ENCODE results near the gene SUN2.

Gene SUN2

DNA sequence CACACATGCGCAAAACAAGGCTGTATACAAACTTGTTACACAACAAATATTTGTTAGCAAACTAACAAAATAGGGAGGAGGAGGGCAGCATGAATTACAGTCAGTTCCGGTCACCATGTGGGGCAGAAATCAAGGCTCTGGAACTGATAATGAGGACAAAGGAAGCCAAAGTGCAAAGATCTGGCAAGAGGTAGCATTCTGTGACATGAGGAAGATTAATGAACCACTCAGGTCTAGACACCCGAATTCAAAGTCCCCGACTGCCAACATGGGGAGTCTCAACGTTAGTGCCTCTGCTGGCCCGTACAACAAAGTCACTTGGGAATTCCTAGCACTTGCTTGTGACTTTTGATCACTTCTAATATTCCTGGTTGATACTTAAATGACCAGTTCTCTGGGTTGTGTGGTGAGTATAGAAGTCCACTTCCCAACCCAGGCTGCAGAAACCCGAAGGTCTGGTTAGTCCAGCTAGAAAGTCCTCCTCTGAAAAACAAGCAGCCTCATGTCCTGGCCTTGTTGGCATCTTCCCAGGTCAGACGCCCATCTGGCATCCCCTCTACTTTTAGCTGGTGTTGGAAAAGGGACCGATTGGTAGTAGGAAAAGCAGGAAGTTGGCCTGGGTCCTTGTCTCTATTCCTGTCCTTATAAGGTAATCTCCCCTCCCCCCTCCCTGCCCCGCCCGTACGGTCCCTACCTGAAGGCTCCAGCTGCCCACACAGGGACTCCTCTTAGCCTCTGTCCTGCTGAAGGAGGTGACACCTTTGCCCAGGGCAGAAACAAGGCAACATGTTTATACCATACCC is 1.6 kb downstream of the SUN2 start:
- no peak for DNase-seq (ENCODE audit: low spot score)

- DNase-seq (ENCODE audit: low spot score): no peak
These were observed 4.1 kb downstream of the SUN2 start for GRCh38 chr22:38751422-38752346.

DNA sequence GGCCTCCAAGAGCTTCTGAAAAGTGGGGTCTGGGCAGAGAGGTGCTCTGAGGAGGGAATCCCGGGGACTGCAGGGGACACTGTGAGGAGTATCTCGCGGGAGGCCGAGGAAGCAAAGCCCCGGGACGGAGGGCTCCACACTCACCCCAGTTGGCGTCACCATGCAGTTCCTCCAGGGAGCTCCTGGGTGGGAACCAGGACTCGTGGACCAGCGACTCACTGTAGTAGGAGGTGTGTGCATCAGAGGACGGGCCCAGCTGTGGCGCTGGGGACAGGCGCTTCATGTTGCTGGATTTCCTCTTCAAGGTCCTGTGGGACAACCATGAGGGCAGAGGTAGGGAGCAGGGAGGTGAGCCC is 4.8 kb downstream of the SUN2 start:
- DNase-seq (ENCODE audit: low spot score): no peak

DNA sequence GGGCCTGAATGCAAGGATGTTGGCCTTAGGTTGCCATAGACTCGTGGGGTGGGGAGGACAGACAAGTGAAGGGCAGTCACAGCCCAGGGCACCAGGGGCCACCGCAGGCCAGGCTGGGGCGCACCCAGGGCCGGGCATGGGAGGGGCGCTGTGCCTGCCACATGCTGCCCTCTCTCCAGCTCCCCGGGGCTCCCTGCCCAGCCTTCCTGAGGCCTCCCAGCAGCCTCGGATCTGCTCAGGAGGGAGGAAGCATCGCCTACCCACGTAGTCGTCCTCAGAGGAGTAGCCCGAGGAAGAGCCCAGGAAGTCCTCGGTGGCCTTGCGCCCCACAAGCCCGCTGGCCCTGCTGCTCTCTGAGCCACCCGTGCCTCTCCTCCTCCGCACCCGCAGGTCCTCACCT is 5.2 kb downstream of the SUN2 start:
- DNase-seq (ENCODE audit: low spot score): no peak

- DNase-seq (ENCODE audit: low spot score): no peak
These were observed 5.7 kb downstream of the SUN2 start for GRCh38 chr22:38750104-38750503.

- no peak for DNase-seq (ENCODE audit: low spot score)
These were observed 7.2 kb downstream of the SUN2 start for GRCh38 chr22:38748487-38749136.

GRCh38 chr22:38745676-38746460 is 9.9 kb downstream of the SUN2 start:
- no peak for DNase-seq (ENCODE audit: low spot score)

GRCh38 chr22:38744981-38745380 is 10.8 kb downstream of the SUN2 start:
- DNase-seq (ENCODE audit: low spot score): no peak

DNA sequence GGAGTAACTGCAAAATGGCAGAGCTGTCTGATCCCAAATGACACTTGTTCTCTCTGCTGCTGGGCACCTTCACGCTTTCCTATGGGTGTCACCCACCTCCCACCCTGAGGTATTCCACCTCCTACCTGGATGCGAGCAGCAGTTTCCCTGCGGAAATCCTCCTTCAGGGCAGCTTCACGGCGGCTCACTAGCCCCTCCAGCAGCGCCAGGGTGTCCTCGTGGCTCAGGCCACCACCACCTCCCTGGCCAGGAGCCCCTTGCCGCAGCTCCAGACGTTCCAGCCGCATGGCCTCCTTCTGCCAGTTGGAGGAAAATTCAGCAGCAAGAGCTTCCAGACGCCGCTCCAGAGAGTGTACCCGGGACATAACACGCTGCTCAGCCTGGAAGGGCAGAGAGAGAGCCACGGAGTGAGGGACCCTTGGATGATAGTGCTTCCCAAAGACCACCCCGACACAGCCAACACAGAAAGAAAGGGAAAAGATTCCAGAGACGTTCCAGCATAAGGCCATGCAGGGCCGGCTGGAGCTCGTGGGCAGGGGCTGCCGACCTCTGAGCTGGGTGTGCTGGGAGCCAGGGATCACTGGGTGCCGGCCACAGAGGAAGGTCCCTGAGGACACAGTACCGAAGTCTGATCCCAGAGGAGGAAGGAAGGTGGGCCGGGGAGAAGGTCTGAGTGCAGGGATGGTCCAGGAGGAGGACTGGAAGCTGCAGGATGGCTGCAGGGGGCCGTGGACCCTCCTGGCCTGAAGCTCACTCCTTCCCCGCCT is 13.4 kb downstream of the SUN2 start:
- no peak for DNase-seq (ENCODE audit: low spot score)

DNA sequence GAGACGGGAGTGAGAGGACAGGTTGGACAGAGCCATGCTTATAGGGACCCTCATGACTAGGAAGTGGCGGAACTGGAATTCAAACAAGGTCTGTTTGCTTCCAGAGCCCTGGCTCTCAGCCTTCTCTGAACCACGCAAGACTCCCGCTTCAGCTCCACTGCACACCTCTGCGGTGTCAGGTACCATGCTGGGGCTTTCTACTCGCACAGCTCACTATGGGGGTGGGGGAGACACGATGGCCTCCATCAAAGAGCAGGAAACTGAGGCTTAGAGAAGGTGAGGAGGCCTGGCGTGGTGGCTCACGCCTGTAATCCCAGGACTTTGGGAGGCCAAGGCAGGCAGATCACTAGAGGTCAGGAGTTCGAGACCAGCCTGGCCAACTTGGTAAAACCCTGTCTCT is 14.2 kb downstream of the SUN2 start:
- DNase-seq (ENCODE audit: low spot score): no peak

GRCh38 chr22:38741166-38741565 is 14.6 kb downstream of the SUN2 start:
- DNase-seq (ENCODE audit: low spot score): no peak

- DNase-seq (ENCODE audit: low spot score): no peak
These were observed 15.0 kb downstream of the SUN2 start for GRCh38 chr22:38740754-38741153.

DNA sequence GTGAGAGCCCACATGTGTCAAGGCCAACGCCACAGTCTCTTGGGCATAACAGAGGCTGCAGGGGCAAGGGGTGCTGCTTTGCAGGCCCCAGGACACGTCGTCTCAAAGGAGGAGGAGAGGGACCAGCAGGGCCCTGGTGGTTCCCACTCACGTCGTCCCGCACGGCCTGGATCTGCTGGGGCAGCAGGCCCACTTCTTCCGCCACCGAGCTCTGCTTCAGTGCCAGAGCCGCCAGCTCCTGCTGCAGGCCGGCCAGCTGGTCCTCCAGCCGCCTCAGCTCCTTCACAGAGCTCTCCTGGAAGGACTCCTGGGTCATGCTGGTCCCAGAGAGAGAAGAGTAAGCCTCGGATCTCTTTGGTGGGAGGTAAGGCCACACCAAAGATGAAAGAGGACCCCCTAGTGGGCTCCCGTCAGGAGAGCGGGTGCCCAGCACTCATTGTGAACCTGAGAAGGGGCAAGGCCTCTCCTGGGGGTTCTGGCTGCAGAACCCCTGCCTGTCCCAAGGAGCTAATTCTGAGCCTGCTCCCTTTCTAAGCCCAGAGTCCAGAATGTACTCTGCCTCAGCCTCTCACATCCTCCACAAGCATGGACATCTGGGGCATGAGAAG is 15.6 kb downstream of the SUN2 start:
- DNase-seq (ENCODE audit: low spot score): no peak

DNA sequence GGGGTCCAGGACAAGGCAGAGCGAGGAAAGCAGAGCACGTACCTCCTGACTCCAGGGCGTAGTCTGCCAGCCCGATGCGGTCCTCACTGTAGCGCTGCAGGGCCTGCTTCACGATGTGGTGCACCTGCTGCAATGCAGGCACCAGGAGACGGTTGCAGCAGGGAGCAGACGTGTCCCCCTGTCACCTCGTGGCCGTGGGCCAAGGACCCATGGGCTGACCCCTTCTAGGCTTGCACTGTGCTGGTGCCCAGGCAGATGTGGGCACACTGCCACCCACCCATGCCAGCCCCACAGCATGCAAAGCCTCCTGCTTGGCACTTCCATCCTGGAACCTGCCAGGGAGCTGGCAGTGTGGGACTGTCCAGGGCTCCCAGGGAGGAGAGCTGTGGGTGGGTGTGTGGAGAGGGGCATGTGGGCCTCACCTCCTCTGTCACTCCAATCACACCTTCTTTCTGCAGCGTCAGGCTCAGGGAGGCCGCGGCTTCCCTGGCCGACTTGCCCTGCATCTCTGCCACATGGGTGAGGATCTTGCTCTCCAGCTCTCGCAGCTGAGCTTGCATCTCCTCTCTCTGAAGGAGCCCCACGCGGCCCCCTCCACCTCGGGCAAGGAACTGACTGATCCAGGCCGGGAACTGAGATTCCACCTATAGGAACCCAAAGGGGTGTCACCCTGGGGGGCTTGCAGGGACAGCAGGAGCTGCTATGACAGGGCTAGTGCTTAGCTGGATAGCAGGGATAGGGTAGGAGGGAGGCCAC is 16.3 kb downstream of the SUN2 start:
- no peak for DNase-seq (ENCODE audit: low spot score)

- no peak for DNase-seq (ENCODE audit: low spot score)
These were observed 17.2 kb downstream of the SUN2 start for GRCh38 chr22:38738475-38739070.

- DNase-seq (ENCODE audit: low spot score): peak; percentile 55
These were observed 18.3 kb downstream of the SUN2 start for GRCh38 chr22:38737302-38738060.

DNA sequence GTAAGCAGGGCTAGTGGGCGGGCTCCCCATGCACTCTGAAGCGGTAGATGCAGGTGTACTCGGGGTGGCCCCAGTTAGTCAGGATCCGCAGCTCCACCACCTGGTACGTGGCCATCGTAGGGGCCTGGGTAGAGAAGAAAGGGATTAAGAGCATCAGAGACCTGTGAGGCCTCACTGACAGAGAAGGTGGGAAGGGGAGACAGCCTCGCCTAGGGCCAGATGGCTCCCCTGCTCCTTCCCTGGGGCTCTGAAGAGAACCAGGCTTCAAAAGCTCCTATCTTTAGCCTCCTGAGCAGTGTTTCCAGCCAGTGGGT is 19.6 kb downstream of the SUN2 start:
- no peak for DNase-seq (ENCODE audit: low spot score)

DNA sequence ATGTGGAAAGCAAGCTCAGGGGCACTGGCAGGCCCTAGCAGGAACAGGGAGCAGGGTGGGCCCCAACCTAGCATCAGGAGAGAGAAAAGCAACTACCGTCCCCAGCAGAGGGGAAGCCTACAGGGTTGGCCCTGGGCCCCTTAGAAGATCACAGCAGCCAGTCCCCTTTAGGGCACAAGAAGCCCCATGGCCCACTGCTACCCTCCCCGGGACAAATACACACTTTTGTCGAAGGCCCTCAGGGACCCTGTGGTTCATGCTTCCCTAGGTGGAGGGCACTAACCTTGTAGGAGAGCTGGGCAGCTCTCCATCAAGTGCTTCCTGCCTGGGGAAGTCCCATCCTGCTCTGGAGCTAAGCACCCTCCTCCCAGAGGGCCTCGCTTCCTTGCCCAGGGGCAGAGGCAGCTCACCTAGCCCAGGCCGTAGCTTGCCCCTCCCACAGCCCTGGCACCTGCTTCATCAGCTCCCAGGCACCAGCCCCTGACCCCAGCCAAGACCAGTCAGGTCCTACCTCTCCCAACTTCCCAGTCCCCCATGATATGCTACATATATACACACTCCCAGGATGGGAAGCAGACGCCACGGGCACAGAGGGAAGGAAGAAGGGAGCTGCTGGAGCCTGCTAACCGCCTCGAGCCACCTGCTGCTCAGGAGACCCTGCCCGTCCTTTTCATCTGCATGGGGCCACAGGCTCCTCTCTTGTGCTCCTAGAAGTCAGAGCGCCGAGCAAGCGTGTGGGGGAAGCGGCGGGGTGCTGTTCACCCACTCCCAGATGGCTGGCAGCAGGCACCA is 20.1 kb downstream of the SUN2 start:
- DNase-seq (ENCODE audit: low spot score): no peak
